Astrocyte (in vitro differentiated cells and primary cell): ENCODE results near the gene LGALS8. TPM values are rescaled to one million over a fixed set of nuclear protein-coding genes. Genes with fewer than 3 reads are reported as not detected.

ENCODE experiments used
- DNase-seq: peaks from one replicate; pipeline ENCODE4 v3.0.0-alpha.2; 2010; ENCODE audit warnings: low read depth
- FAIRE-seq: peaks from 2 replicates; lab custom pipeline; 2011; peaks lifted over from hg19 to GRCh38; lab: Jason Lieb, UNC
- H2AFZ ChIP-seq: 2 replicates; pipeline ENCODE4 v1.6.0; 2012; ENCODE audit warnings: low read depth, low read length, inconsistent platforms
- H3K27ac ChIP-seq: 2 replicates; pipeline ENCODE4 v1.5.1; 2011; ENCODE audit warnings: low read depth, low read length, inconsistent platforms
- H3K27me3 ChIP-seq: 2 replicates; pipeline ENCODE4 v1.6.0; 2011; ENCODE audit warnings: low read length, inconsistent platforms; ENCODE audit not compliant: insufficient read depth
- H3K36me3 ChIP-seq: 2 replicates; pipeline ENCODE4 v1.5.1; 2011; ENCODE audit warnings: low read length, inconsistent platforms; ENCODE audit not compliant: insufficient read depth
- H3K4me1 ChIP-seq: 2 replicates; pipeline ENCODE4 v1.5.1; 2011; ENCODE audit warnings: low read length, inconsistent platforms; ENCODE audit not compliant: insufficient read depth
- H3K4me2 ChIP-seq: 2 replicates; pipeline ENCODE4 v1.6.0; 2012; ENCODE audit warnings: low read length, inconsistent platforms
- H3K4me3 ChIP-seq: 2 replicates; pipeline ENCODE4 v1.5.1; 2011; ENCODE audit warnings: low read depth, mild to moderate bottlenecking, low read length, inconsistent platforms; ENCODE audit not compliant: insufficient read depth
- H3K79me2 ChIP-seq: 2 replicates; pipeline ENCODE4 v1.6.0; 2012; ENCODE audit warnings: mild to moderate bottlenecking, low read length, inconsistent platforms; ENCODE audit not compliant: insufficient read depth
- H3K9ac ChIP-seq: 2 replicates; pipeline ENCODE4 v1.6.0; 2012; ENCODE audit warnings: mild to moderate bottlenecking, low read length, inconsistent platforms
- H3K9me3 ChIP-seq: 2 replicates; pipeline ENCODE4 v1.5.1; 2012; ENCODE audit warnings: low read depth, mild to moderate bottlenecking, low read length, inconsistent platforms; ENCODE audit not compliant: insufficient read depth
- H4K20me1 ChIP-seq: 2 replicates; pipeline ENCODE4 v1.6.0; 2012; ENCODE audit warnings: low read length, inconsistent platforms; ENCODE audit not compliant: insufficient read depth
- H3K27ac Mint-ChIP-seq: one replicate; pipeline ENCODE4 v1.8.0; 2021; ENCODE audit warnings: mild to moderate bottlenecking, mixed read lengths; ENCODE audit not compliant: unreplicated experiment
- H3K27me3 Mint-ChIP-seq: one replicate; pipeline ENCODE4 v1.8.0; 2021; ENCODE audit warnings: low read depth, mixed read lengths; ENCODE audit not compliant: unreplicated experiment
- H3K36me3 Mint-ChIP-seq: one replicate; pipeline ENCODE4 v1.8.0; 2021; ENCODE audit warnings: low read depth, mixed read lengths; ENCODE audit not compliant: unreplicated experiment
- H3K4me1 Mint-ChIP-seq: one replicate; pipeline ENCODE4 v1.8.0; 2021; ENCODE audit warnings: low read depth, mixed read lengths; ENCODE audit not compliant: unreplicated experiment
- H3K4me3 Mint-ChIP-seq: one replicate; pipeline ENCODE4 v1.8.0; 2021; ENCODE audit warnings: mild to moderate bottlenecking, moderate library complexity, mixed read lengths; ENCODE audit not compliant: unreplicated experiment
- H3K9me3 Mint-ChIP-seq: one replicate; pipeline ENCODE4 v1.8.0; 2021; ENCODE audit warnings: mild to moderate bottlenecking, mixed read lengths; ENCODE audit not compliant: unreplicated experiment
- EZH2 ChIP-seq: IDR thresholded peaks from 2 replicates; pipeline ENCODE4 v1.6.1; 2012; ENCODE audit warnings: mild to moderate bottlenecking, low read length, inconsistent platforms; ENCODE audit not compliant: insufficient read depth
- total RNA-seq: library from RNA; stranded (reverse); gene quantifications from 2 replicates; pipeline ENCODE4 v1.2.1, GENCODE V29; 2021
- TF ChIP-seq, protein P1 (sequence below): IDR thresholded peaks from 2 replicates; pipeline ENCODE4 v1.5.1; 2011; ENCODE audit warnings: low read depth, mild to moderate bottlenecking, inconsistent platforms, low read length, moderate library complexity; ENCODE audit not compliant: insufficient read depth

LGALS8 gene
- total RNA-seq, 1 donor from 2014 or later = 27.9 TPM

DNA sequence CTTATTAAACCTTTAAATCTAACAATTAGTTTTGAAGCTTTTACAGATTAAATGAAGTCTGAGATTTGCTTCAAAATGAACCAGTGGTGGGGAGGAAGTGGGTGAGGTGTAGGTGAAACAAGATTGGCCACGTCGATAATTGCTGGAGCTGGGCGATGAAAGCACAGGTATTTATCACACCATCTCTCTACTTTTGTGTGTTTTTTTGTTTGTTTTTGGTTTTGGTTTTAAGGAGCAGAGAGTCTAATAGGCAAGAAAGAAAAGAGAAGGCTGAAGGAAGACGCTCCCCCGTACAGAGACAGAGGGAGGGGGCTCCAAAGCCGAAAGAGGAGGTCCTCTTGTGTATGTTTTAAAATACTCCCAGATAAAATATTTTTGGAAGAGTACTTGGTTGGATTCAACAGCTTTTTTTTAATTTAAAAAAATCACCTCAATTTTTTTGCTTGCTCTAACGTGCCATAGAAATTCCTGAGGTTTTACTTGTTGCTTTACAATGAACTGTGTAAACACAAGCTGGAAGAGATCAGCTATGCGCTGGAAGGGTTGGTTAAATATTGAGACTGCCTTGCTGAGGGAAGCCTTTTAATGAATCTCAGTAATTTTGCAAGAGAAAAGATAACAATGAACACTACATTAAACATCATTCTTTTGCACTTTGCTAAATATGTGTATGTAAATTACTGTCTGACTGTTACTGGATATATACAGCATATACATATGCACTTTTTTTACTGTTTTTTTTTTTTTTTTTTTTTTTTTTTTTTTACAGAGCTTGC lies 6.7 kb upstream of the LGALS8 start:
- H3K27ac ChIP-seq = no peak overlapping the region
- Mint-ChIP-seq H3K27me3 (no peaks in the 10 kb centered on the region), H3K4me3 (no peak overlapping the region), H3K27ac (no peak overlapping the region), H3K9me3 (no peaks in the 10 kb centered on the region), H3K36me3 (no peaks in the 10 kb centered on the region), H3K4me1 (peaks cover 12% of the 10 kb centered on the region)
- DNase-seq = peak; percentile 74
- H3K9me3 ChIP-seq = no peaks in the 10 kb centered on the region
- no peaks in the 10 kb centered on the region for H3K79me2 ChIP-seq
- no peaks in the 10 kb centered on the region for H4K20me1 ChIP-seq
- no peaks in the 10 kb centered on the region for H3K27me3 ChIP-seq
- no peak overlapping the region for H3K9ac ChIP-seq
- no peak overlapping the region for H3K4me3 ChIP-seq
- no peak for FAIRE-seq
- H3K4me2 ChIP-seq = peak overlapping the region; percentile 44
- H3K4me1 ChIP-seq = peaks cover 11% of the 10 kb centered on the region
- H2AFZ ChIP-seq = no peak overlapping the region
- no peak for TF ChIP-seq EZH2
- TF ChIP-seq, protein P1, sequence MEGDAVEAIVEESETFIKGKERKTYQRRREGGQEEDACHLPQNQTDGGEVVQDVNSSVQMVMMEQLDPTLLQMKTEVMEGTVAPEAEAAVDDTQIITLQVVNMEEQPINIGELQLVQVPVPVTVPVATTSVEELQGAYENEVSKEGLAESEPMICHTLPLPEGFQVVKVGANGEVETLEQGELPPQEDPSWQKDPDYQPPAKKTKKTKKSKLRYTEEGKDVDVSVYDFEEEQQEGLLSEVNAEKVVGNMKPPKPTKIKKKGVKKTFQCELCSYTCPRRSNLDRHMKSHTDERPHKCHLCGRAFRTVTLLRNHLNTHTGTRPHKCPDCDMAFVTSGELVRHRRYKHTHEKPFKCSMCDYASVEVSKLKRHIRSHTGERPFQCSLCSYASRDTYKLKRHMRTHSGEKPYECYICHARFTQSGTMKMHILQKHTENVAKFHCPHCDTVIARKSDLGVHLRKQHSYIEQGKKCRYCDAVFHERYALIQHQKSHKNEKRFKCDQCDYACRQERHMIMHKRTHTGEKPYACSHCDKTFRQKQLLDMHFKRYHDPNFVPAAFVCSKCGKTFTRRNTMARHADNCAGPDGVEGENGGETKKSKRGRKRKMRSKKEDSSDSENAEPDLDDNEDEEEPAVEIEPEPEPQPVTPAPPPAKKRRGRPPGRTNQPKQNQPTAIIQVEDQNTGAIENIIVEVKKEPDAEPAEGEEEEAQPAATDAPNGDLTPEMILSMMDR = no peak
- no peaks in the 10 kb centered on the region for H3K36me3 ChIP-seq

DNA sequence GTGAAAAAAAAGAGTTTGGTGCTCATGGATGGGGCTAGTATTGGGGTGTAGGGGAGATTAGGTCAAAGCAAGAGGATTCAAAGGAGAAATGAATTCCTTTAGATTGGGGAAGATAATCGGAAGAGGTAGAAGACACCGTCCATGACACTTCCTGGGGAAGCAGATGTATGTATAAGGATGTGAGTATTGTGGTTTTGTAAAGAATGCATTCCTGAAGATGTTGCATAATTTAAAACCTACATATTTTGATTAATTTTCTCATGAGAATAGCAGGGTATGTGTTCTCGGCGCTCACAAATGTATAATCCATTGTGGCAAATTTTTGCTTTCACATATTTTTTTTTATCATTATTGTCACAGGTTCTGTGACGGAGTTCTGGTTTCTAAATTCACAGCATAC lies 5.5 kb upstream of the LGALS8 start:
- Histone ChIP-seq H3K4me3 (no peak overlapping the region), H4K20me1 (no peaks in the 10 kb centered on the region), H3K27me3 (no peaks in the 10 kb centered on the region), H3K4me1 (peaks cover 15% of the 10 kb centered on the region), H3K27ac (no peak overlapping the region), H3K79me2 (no peaks in the 10 kb centered on the region), H3K4me2 (peak overlapping the region; percentile 20), H2AFZ (no peak overlapping the region), H3K9me3 (no peaks in the 10 kb centered on the region), H3K36me3 (no peaks in the 10 kb centered on the region), H3K9ac (no peak overlapping the region)
- FAIRE-seq (no peak), DNase-seq (no peak)
- Mint-ChIP-seq H3K27ac (peak overlapping the region; percentile 15), H3K4me3 (no peak overlapping the region), H3K4me1 (peaks cover 12% of the 10 kb centered on the region), H3K27me3 (no peaks in the 10 kb centered on the region), H3K9me3 (no peaks in the 10 kb centered on the region), H3K36me3 (no peaks in the 10 kb centered on the region)
- TF ChIP-seq EZH2 = no peak
- TF ChIP-seq, protein P1 = no peak

DNA sequence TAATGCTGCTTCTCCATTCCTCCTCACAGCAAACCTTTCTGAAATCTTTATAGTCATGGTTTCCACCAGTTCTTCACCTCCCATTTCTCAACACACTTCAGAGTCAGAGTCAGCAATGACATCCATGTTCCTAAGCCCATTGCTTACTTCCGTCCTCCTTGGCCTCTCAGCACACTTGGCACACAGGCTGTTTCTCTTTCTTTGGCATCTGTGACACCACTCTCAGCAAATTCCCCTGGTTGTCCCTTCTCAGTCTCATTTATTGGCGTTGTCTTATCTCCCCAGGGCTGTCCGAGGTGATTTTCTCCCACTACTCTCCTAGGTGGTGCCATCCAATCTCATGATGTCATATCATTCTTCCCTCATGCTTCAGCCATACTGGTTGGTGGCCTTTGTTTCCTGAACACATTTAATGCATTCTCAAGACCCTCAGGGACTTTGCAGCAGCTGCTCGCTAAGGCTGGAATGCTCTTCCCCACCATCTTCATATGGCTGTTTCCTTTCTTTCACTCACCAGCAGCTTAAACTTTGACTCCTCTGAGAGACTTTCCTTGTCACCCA lies 3.3 kb upstream of the LGALS8 start:
- H3K4me1 ChIP-seq = peaks cover 18% of the 10 kb centered on the region
- no peaks in the 10 kb centered on the region for H3K27me3 Mint-ChIP-seq
- FAIRE-seq = no peak

More for the DNA sequence above, 3.3 kb upstream of the LGALS8 start:
- H3K79me2 ChIP-seq = peaks cover 13% of the 10 kb centered on the region
- no peaks in the 10 kb centered on the region for H3K36me3 Mint-ChIP-seq
- H2AFZ ChIP-seq = no peak overlapping the region
- peaks cover 12% of the 10 kb centered on the region for H3K4me1 Mint-ChIP-seq
- no peak for DNase-seq
- H3K4me3 Mint-ChIP-seq = no peak overlapping the region
- no peaks in the 10 kb centered on the region for H3K36me3 ChIP-seq
- no peaks in the 10 kb centered on the region for H4K20me1 ChIP-seq
- no peaks in the 10 kb centered on the region for H3K9me3 Mint-ChIP-seq
- no peaks in the 10 kb centered on the region for H3K27me3 ChIP-seq
- H3K4me3 ChIP-seq = no peak overlapping the region
- H3K9ac ChIP-seq = no peak overlapping the region
- no peak overlapping the region for H3K27ac Mint-ChIP-seq
- no peak overlapping the region for H3K4me2 ChIP-seq
- H3K27ac ChIP-seq = no peak overlapping the region
- H3K9me3 ChIP-seq = no peaks in the 10 kb centered on the region
- TF ChIP-seq, protein P1 = no peak
- no peak for TF ChIP-seq EZH2
